HEK293T (cell line): Measurements from ENCODE around the gene AOAH.

Source experiments
- CTCF ChIA-PET: fragments of 350-600 bp; formaldehyde crosslinking; extraction: SDS; loops from one replicate; lab custom pipeline; 2021; ENCODE audit warnings: antibody characterized with exemption, inconsistent platforms; lab: Yijun Ruan, JAX
- POLR2A ChIA-PET: fragments of 350-600 bp; formaldehyde crosslinking; extraction: SDS; loops from one replicate; lab custom pipeline; 2020; ENCODE audit warnings: antibody characterized with exemption, inconsistent platforms; lab: Yijun Ruan, JAX
- DNase-seq: peaks from one replicate; pipeline ENCODE4 v3.0.0; 2012; ENCODE audit warnings: mixed read lengths; ENCODE audit errors: extremely low spot score
- ARNT ChIP-seq: fragments of 450-650 bp; IDR thresholded peaks from 2 replicates; pipeline ENCODE4 v1.6.1; 2017; ENCODE audit warnings: mild to moderate bottlenecking
- BHLHE40 ChIP-seq: fragments of 450-650 bp; IDR thresholded peaks from 2 replicates; pipeline ENCODE4 v1.6.1; 2016; ENCODE audit warnings: mild to moderate bottlenecking, moderate library complexity, borderline replicate concordance
- CTBP1 ChIP-seq: fragments of 450-650 bp; IDR thresholded peaks from 2 replicates; pipeline ENCODE4 v1.6.1; 2016; ENCODE audit warnings: borderline replicate concordance
- ELF4 ChIP-seq: fragments of 450-650 bp; IDR thresholded peaks from 2 replicates; pipeline ENCODE4 v1.6.1; 2017; ENCODE audit warnings: antibody characterized with exemption
- FOXA1 ChIP-seq: fragments of 450-650 bp; IDR thresholded peaks from 2 replicates; pipeline ENCODE4 v1.6.1; 2016; ENCODE audit warnings: mild to moderate bottlenecking
- FOXK2 ChIP-seq: fragments of 450-650 bp; IDR thresholded peaks from 2 replicates; pipeline ENCODE4 v1.6.1; 2016; ENCODE audit warnings: mild to moderate bottlenecking
- FOXM1 ChIP-seq: fragments of 450-650 bp; IDR thresholded peaks from 2 replicates; pipeline ENCODE4 v1.6.1; 2017; ENCODE audit warnings: mild to moderate bottlenecking, borderline replicate concordance
- HDGF ChIP-seq: fragments of 450-650 bp; IDR thresholded peaks from 2 replicates; pipeline ENCODE4 v1.6.1; 2017; ENCODE audit warnings: antibody characterized with exemption, borderline replicate concordance
- L3MBTL2 ChIP-seq: fragments of 450-650 bp; conservative IDR thresholded peaks from 2 replicates; pipeline ENCODE4 v1.6.1; 2016; ENCODE audit warnings: mild to moderate bottlenecking
- LEF1 ChIP-seq: fragments of 450-650 bp; IDR thresholded peaks from 2 replicates; pipeline ENCODE4 v1.6.1; 2017; ENCODE audit warnings: mild to moderate bottlenecking, borderline replicate concordance
- NFRKB ChIP-seq: fragments of 450-650 bp; IDR thresholded peaks from 2 replicates; pipeline ENCODE4 v1.6.1; 2016; ENCODE audit warnings: mild to moderate bottlenecking, moderate library complexity
- PKNOX1 ChIP-seq: fragments of 450-650 bp; IDR thresholded peaks from 2 replicates; pipeline ENCODE4 v1.6.1; 2016
- SP1 ChIP-seq: fragments of 450-650 bp; IDR thresholded peaks from 2 replicates; pipeline ENCODE4 v1.6.1; 2017
- SUZ12 ChIP-seq: fragments of 450-650 bp; IDR thresholded peaks from 2 replicates; pipeline ENCODE4 v1.6.1; 2016; ENCODE audit warnings: mild to moderate bottlenecking
- TARDBP ChIP-seq: fragments of 450-650 bp; IDR thresholded peaks from 2 replicates; pipeline ENCODE4 v1.6.1; 2016
- ZNF384 ChIP-seq: fragments of 450-650 bp; IDR thresholded peaks from 2 replicates; pipeline ENCODE4 v1.6.1; 2016

AOAH gene

GRCh38 chr7:36667007-36667745 is 57.1 kb downstream of the AOAH start:
- CTCF ChIA-PET: interaction anchor here (1.5 kb wide), 1 partner anchor 10 kb away, joined by 4 read pairs; no protein-coding TSS in a partner anchor

GRCh38 chr7:36663481-36663880 is 60.8 kb downstream of the AOAH start:
- POLR2A ChIA-PET: no interaction called here
- CTCF ChIA-PET: no interaction called here
- DNase-seq: no peak
- no peak for TF ChIP-seq LEF1
- TF ChIP-seq ELF4: no peak
- TF ChIP-seq ARNT: no peak
- TF ChIP-seq TARDBP: no peak
- no peak for TF ChIP-seq FOXM1
- no peak for TF ChIP-seq FOXA1
- TF ChIP-seq HDGF: no peak
- TF ChIP-seq L3MBTL2: no peak
- no peak for TF ChIP-seq CTBP1
- no peak for TF ChIP-seq NFRKB
- no peak for TF ChIP-seq ZNF384
- TF ChIP-seq FOXK2: no peak
- TF ChIP-seq PKNOX1: no peak

More at GRCh38 chr7:36667007-36667745, 57.1 kb downstream of the AOAH start:
- TF ChIP-seq CTBP1 (0 out of 2 replicates have a peak, but pooled peaks have one; percentile 5), PKNOX1 (peak; percentile 71), SUZ12 (no peak)
- no peak for DNase-seq
- POLR2A ChIA-PET: no interaction called here

- CTCF ChIA-PET: interaction anchor here (0.7 kb wide), 1 partner anchor 10 kb away, joined by 3 read pairs; no protein-coding TSS in a partner anchor
- POLR2A ChIA-PET: interaction anchor here (1.0 kb wide), 1 partner anchor 16 kb away, joined by 3 read pairs; no protein-coding TSS in a partner anchor
- TF ChIP-seq TARDBP (no peak), PKNOX1 (0 out of 2 replicates have a peak, but pooled peaks have one; percentile 4), ARNT (no peak), FOXM1 (no peak)
- no peak for DNase-seq
Measured at GRCh38 chr7:36661135-36661840, 63.0 kb downstream of the AOAH start.

GRCh38 chr7:36659638-36660341 is 64.5 kb downstream of the AOAH start:
- ChIA-PET CTCF (interaction anchor here (0.6 to 2.9 kb wide), 2 partner anchors 11 to 97 kb away, joined by 3 to 12 read pairs; no protein-coding TSS in a partner anchor), POLR2A (no interaction called here)
- no peak for DNase-seq
- TF ChIP-seq LEF1 (no peak), L3MBTL2 (no peak), NFRKB (no peak), FOXA1 (no peak), ZNF384 (no peak; the same call in 1 of the 2 replicates), FOXK2 (no peak), ARNT (no peak), BHLHE40 (no peak), SP1 (no peak), HDGF (no peak), PKNOX1 (no peak), TARDBP (no peak), SUZ12 (no peak), FOXM1 (no peak), CTBP1 (no peak)

GRCh38 chr7:36659172-36659516 is 65.2 kb downstream of the AOAH start:
- no peak for TF ChIP-seq NFRKB
- TF ChIP-seq TARDBP: no peak
- 0 out of 2 replicates have a peak, but pooled peaks have one; percentile 10 for TF ChIP-seq PKNOX1
- no peak for DNase-seq
- POLR2A ChIA-PET: no interaction called here
- CTCF ChIA-PET: interaction anchor here (0.6 to 2.9 kb wide), 2 partner anchors 12 to 98 kb away, joined by 3 to 12 read pairs; no protein-coding TSS in a partner anchor
